Measurements from ENCODE around the gene MLXIPL. TPM values are rescaled to one million over a fixed set of nuclear protein-coding genes. Genes with fewer than 3 reads are reported as not detected.

MLXIPL gene
- total RNA-seq, 2 donors from 2014 or later = 39.7 to 58.0 TPM

DNA sequence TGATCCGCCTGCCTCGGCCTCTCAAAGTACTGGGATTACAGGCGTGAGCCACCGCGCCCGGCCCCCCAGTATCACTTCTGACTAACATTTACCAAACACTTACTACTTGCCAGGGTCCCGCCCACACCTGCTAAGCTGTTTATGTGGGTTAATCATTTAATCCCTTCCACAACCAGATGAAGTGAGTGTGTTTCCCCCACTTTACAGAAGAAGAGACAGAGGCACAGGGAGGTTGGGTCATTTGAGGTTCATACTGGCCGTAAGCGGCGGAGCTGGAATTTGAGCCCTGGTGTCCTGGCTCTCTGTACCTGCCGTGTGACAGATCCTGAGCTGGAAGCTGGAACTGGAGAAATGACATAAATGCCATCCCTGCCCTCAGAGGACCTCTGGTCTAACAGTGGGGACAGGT is 28.2 kb upstream of the MLXIPL start:
- 89 to 90% methylated on average over 9 to 11 of the region's 11 CpGs for WGBS, 2 experiments (ENCODE audit: insufficient coverage in 1 of 2, insufficient read length in 1 of 2)
- TF ChIP-seq, protein P1, sequence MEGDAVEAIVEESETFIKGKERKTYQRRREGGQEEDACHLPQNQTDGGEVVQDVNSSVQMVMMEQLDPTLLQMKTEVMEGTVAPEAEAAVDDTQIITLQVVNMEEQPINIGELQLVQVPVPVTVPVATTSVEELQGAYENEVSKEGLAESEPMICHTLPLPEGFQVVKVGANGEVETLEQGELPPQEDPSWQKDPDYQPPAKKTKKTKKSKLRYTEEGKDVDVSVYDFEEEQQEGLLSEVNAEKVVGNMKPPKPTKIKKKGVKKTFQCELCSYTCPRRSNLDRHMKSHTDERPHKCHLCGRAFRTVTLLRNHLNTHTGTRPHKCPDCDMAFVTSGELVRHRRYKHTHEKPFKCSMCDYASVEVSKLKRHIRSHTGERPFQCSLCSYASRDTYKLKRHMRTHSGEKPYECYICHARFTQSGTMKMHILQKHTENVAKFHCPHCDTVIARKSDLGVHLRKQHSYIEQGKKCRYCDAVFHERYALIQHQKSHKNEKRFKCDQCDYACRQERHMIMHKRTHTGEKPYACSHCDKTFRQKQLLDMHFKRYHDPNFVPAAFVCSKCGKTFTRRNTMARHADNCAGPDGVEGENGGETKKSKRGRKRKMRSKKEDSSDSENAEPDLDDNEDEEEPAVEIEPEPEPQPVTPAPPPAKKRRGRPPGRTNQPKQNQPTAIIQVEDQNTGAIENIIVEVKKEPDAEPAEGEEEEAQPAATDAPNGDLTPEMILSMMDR (conservative IDR thresholded peaks at IDR 0.05) = no peak
- Histone ChIP-seq H3K4me1 (ENCODE audit: control insufficient read depth, insufficient read depth, low read length) (no peaks in the 10 kb centered on the region), H3K36me3 (ENCODE audit: control insufficient read depth, insufficient read depth, low read length) (no peaks in the 10 kb centered on the region), H3K27ac (ENCODE audit: low read depth, low read length) (no peak overlapping the region), H3K9me3 (ENCODE audit: control insufficient read depth, low read length) (peaks cover 11% of the 10 kb centered on the region), H3K9ac (ENCODE audit: extremely low read depth, low read length, poor library complexity, severe bottlenecking) (no peak overlapping the region), H3K4me3 (ENCODE audit: low read length) (no peak overlapping the region), H3K27me3 (ENCODE audit: control insufficient read depth, insufficient read depth, low read length, poor library complexity, severe bottlenecking) (peaks cover 41% of the 10 kb centered on the region)
- peak; percentile 66 for DNase-seq
- H3K4me1 Mint-ChIP-seq = peaks cover 9% of the 10 kb centered on the region
- H3K36me3 Mint-ChIP-seq (ENCODE audit: low read depth) = no peaks in the 10 kb centered on the region
- H3K27ac Mint-ChIP-seq = no peak overlapping the region
- peaks cover 11% of the 10 kb centered on the region for H3K9me3 Mint-ChIP-seq
- H3K4me3 Mint-ChIP-seq = no peak overlapping the region
- H3K27me3 Mint-ChIP-seq (ENCODE audit: insufficient read depth) = peaks cover 50% of the 10 kb centered on the region

DNA sequence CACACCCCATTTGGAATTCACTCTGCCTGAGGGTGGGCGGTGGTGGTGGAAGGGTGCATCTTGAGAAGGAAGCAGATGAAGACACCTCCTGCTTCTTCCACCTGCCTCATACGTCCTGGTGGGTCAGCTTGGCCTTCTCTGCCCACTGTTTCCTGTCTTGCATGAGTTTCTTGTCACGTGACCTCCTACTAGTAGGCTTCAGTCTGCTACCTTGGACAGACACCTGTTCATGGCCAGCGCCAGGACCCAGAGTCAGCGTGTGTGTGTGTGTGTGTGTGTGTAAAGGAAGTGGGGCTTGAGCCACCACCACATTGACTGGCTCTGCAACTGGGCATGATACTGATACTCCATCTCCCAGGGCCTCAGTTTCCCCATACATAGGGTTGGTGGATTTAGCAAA is 26.2 kb upstream of the MLXIPL start:
- Mint-ChIP-seq H3K4me3 (no peak overlapping the region), H3K27me3 (ENCODE audit: insufficient read depth) (peaks cover 70% of the 10 kb centered on the region), H3K27ac (no peak overlapping the region), H3K36me3 (ENCODE audit: low read depth) (no peaks in the 10 kb centered on the region), H3K4me1 (peaks cover 9% of the 10 kb centered on the region), H3K9me3 (peaks cover 10% of the 10 kb centered on the region)
- H3K27ac ChIP-seq (ENCODE audit: low read depth, low read length) = no peak overlapping the region
- TF ChIP-seq, protein P1 (conservative IDR thresholded peaks at IDR 0.05) = no peak
- H3K9me3 ChIP-seq (ENCODE audit: control insufficient read depth, low read length) = peaks cover 11% of the 10 kb centered on the region
- H3K9ac ChIP-seq (ENCODE audit: extremely low read depth, low read length, poor library complexity, severe bottlenecking) = no peak overlapping the region
- H3K4me3 ChIP-seq (ENCODE audit: low read length) = no peak overlapping the region
- H3K27me3 ChIP-seq (ENCODE audit: control insufficient read depth, insufficient read depth, low read length, poor library complexity, severe bottlenecking) = peaks cover 61% of the 10 kb centered on the region
- no peaks in the 10 kb centered on the region for H3K4me1 ChIP-seq (ENCODE audit: control insufficient read depth, insufficient read depth, low read length)
- H3K36me3 ChIP-seq (ENCODE audit: control insufficient read depth, insufficient read depth, low read length) = no peaks in the 10 kb centered on the region
- DNase-seq = no peak
- WGBS, 2 experiments (ENCODE audit: insufficient coverage in 1 of 2, insufficient read length in 1 of 2) = 82 to 89% methylated on average over 3 to 5 of the region's 5 CpGs

DNA sequence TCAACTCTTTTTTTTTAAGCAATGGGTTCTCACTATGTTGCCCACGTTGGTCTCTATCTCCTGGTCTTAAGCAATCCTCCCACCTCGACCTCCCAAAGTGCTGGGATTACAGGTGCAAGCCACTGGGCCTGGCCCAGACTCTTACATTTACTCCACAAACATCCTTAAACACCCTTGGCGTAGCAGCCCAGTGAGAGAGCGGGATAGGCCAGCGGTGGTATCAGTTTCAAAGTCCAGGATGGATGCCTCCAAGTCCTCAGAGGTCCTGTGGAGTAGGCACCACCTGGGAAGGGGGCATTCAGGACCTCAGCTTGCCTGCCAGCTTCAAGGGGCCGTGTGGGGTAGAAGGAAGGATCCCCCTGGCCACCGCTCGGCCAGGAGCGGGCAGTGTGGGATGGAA is 25.3 kb upstream of the MLXIPL start:
- no peaks in the 10 kb centered on the region for H3K36me3 ChIP-seq (ENCODE audit: control insufficient read depth, insufficient read depth, low read length)
- H3K27me3 Mint-ChIP-seq (ENCODE audit: insufficient read depth) = peaks cover 77% of the 10 kb centered on the region
- no peak overlapping the region for H3K27ac ChIP-seq (ENCODE audit: low read depth, low read length)
- peaks cover 10% of the 10 kb centered on the region for H3K4me1 Mint-ChIP-seq
- peaks cover 2% of the 10 kb centered on the region for H3K9me3 ChIP-seq (ENCODE audit: control insufficient read depth, low read length)
- H3K9ac ChIP-seq (ENCODE audit: extremely low read depth, low read length, poor library complexity, severe bottlenecking) = no peak overlapping the region
- no peaks in the 10 kb centered on the region for H3K4me1 ChIP-seq (ENCODE audit: control insufficient read depth, insufficient read depth, low read length)
- TF ChIP-seq, protein P1 (conservative IDR thresholded peaks at IDR 0.05) = no peak
- H3K4me3 ChIP-seq (ENCODE audit: low read length) = no peak overlapping the region
- peaks cover 65% of the 10 kb centered on the region for H3K27me3 ChIP-seq (ENCODE audit: control insufficient read depth, insufficient read depth, low read length, poor library complexity, severe bottlenecking)
- H3K9me3 Mint-ChIP-seq = peaks cover 2% of the 10 kb centered on the region
- no peak for DNase-seq
- no peaks in the 10 kb centered on the region for H3K36me3 Mint-ChIP-seq (ENCODE audit: low read depth)
- H3K27ac Mint-ChIP-seq = no peak overlapping the region
- no peak overlapping the region for H3K4me3 Mint-ChIP-seq
- WGBS, 2 experiments (ENCODE audit: insufficient coverage in 1 of 2, insufficient read length in 1 of 2) = 45 to 72% methylated on average over 3 to 7 of the region's 9 CpGs
